HG02759 (cell line): ENCODE data around the gene CNN2.
A peak's percentile ranks its signal among the peaks of the same experiment; 100 is the strongest.

Experiments
- ATAC-seq: cut with Tn5 transposase; IDR thresholded peaks from one replicate; pipeline ENCODE4 v1.9.1; 2021; ENCODE audit warnings: mild to moderate bottlenecking, moderate library complexity; ENCODE audit not compliant: unreplicated experiment

Gene CNN2

DNA sequence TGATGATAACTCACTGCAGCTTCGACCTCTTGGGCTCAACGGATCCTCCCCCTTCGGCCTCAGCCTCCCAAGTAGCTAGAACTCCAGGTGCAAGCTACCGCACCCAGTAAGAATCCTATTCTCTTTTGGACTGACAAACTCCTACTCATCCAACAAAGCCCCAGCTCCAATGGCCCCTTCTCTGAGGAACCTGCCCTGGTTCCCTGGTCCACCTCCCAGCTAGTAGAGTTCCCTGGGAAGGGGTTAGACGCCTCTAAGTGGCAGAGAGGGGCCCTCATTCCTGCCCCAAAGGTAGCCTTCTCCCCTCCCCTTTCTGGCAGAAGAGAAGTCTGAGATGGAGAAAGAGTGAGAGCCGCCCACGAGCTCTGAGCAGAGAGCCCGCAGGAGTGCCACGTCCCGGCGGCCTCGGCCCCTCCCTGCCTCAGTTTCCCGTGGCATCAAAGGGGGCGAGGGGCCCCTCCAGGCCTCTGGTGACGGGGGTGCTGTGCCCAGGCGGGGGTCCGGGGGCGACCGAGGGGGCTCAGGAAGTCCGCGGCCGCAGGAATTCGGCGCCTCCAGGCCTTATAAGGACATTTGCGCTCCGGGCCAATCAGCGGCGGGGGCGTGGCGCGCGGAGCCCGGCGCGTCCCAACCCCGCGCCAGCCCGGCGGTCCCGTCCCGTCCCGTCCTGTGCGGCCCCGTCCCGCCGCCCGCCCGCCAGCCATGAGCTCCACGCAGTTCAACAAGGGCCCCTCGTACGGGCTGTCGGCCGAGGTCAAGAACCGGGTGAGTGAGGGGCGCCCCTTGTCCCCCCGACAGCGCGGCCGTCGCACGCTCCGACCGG, at the start of gene CNN2:
TSS of gene CNN2 (plus strand) at position 649 of the 823 bp plus-strand sequence. CDS start at position 703, 54 bp downstream.
- peak; percentile 66 for ATAC-seq

DNA sequence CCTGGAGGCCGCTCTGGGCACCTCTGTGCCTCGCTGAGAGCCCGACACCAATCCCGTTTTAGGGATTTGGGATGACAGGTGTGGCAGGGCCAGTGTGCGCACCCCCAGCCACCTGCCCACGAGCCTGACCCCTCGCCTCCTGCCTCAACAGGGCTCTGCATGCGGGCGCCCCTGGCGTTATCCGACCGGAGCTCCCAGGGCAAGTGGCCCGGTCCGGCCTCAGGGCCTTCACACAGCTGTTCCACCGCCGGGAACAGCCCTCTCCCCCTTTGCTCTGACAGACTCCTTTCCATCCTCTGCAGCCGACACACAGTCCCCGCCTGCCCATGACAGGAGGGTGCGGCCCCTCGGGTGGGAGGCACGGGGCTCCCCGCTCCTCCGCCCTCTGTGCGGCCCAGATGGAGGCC, 49.3 kb upstream of the CNN2 start:
- ATAC-seq, result no peak

DNA sequence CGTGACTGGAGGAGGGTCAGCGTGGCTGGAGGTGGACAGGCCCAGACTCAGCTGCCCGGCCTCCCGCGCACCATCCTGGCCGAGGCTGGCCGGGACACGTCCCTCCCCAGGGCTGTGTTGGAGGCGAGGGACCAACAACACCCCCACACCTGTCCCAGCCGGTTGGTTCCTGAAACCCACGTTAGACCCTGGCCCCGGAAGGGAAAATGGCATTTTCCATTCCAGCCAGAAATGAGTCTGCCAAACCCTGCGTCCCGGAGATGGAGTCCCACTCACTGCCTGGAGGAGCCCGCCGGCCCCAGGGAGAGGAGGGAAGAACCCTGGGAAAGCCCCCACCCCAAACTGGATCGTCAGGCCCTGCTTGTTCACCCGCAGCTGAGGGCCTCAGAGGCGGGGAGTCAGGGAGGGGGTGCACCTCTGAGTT, 47.1 kb upstream of the CNN2 start:
- ATAC-seq, result no peak

DNA sequence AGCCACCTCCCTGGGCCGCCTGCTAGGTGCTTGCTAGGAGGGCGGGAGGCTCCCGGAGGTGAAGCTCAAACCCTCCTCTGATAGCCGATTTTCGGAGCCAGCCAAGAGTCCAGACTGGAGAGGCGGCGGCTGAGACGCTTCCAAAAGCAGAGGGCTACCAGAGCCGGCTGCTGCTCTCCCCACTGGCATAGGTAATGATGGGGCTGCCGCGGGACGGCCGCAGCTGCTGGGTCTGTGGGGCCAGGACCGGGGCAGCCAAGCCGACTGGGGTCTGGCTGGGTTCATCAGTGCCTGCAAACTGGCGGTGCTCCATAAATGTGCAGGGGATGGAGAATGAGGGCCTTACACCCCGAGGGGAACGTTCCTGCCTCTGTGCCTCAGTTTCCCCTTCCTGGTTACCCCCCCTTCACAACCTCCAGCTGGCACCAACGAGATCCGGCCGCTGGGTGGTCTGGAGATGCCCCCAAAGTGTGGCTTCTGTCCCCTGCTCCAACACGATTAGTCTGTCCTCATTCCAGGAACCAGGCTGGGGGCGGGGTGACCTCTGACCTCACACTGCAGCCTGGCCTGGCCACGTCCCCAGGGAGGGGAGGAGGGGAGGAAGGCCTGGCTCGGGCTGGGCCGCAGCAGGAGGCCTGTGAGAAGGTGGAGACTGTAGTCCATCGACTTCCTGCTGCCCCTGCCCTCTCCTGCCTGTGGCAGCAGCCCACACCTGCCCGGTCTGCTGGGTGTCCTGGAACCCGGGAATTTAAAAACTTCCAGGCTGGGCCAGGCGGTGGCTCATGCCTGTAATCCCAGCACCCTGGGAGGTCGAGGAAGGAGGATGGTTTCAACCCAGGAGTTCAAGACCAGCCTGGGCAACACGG, 46.0 kb upstream of the CNN2 start:
- ATAC-seq, result no peak

DNA sequence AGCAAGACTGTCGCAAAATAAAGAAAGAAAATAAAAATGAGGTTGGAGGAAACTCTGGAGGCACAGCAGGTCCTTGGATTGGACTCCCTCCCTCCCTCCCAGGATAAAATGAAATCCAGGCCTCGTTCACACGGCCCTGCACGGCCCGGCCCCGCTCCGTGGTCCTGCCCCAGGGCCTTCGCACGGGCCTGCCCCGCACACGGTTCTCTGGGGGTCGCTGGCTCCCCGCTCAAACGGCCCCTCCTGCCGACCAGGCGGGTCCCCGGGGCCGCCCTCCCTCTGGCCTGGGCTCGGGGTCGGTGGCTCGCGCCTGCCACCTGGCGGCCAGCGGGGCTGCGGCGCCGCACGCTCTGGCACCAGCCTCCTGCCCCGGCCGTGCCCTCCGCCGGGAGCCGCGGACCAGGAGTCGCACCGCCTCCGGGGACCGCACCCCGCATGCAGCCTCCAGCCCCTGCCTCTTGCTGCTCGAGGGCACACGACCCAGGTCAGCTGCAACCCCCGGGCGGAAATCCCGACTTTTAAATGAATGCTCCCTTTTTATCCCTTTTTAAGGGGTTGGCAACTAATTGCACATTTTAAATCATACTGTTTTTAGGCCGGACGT, 43.7 kb upstream of the CNN2 start:
- ATAC-seq, result peak; percentile 70

DNA sequence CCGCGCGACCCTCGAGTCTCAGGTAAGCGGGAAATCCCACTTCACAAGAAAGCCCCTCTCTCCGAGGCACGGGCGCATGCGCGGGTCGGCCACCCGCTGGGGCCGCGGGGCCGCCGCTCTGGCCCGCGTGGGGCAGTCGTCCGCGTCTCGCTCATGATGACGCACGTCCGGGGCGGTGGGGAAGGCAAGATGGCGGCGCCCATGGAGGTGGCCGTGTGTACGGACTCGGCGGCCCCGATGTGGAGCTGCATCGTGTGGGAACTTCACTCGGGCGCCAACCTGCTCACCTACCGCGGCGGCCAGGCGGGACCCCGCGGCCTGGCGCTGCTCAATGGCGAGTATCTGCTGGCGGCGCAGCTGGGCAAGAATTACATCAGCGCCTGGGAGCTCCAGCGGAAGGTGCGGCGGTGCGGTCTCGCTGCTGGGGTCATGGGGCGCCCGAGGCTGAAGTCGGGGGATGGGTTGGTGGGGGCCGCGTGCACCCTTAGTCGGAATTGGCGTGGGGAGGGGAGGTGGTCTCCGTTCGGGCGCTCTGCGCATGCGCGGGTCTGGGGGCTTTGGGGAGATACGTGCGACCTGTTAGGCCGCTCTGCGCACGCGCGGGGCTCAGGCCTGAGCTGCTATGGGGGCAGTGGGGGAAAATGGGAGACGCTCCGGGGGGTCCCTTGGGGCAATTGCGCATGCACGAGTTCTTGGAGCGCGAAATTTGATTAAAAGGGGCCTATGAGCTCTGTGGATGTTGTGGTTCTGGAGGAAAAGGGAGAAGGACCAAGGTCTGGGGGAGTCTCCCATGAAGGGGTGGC, 42.0 kb upstream of the CNN2 start, which contains the start of gene WDR18:
TSS of gene WDR18 (plus strand) at position 181 of the 803 bp plus-strand sequence. CDS start at position 190, 9 bp downstream.
- peak; percentile 89 for ATAC-seq

DNA sequence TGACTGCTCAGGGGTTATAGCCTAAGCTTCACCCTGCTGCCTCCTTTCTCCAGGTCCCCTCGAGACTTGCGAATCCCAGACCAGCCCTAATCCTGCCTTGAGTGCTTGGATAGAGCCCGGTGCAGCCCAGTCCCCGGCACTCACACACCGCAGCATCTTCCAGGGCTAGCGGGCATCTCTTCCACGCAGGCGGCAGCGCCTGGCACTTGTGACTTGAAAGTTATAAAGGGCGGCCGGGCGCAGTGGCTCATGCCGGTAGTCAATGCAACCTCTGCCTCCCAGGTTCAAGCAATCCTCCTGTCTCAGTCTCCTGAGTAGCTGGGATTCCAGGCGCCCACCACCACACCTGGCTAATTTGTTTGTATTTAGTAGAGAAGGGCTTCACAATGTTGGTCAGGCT, 40.3 kb upstream of the CNN2 start:
- no peak for ATAC-seq

DNA sequence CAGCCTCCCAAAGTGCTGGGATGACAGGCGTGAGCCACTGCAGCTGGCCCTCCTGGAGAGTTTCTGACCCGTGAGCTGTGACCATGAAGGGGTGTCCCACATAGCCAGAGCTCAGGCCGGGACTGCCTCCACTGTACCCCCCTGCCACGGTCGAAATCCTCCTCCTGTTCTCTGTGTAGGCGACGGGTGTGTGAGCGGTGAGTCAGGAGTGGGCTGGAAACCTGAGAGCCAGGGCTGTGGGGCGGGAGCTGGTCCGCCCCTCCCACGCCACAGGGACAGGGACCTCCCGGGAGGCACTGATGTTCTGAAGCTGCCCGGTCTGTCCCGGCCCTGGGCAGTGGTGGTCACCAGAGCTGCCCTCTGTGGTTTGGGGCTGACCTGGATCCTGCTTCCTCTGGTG, 38.3 kb upstream of the CNN2 start:
- ATAC-seq, result no peak

DNA sequence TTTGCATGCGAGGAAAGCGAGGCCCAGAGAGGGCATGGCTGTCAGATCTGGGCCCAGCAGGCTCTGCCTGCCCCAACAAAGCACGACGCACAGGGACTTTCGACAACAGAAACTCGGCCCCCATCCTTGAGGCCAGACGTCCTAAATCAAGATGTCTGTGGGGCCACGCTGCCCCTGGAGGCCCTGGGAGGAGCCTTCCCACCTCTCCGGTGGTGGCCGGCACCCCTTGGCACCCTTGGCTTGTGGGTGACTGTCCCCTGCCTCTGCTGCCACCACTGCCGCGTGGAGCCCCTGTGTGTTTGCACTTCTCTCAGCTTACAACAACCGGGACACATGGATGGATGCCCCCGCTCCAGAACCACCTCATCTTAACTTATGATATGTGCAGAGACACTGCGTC, 37.9 kb upstream of the CNN2 start:
- ATAC-seq, result no peak

DNA sequence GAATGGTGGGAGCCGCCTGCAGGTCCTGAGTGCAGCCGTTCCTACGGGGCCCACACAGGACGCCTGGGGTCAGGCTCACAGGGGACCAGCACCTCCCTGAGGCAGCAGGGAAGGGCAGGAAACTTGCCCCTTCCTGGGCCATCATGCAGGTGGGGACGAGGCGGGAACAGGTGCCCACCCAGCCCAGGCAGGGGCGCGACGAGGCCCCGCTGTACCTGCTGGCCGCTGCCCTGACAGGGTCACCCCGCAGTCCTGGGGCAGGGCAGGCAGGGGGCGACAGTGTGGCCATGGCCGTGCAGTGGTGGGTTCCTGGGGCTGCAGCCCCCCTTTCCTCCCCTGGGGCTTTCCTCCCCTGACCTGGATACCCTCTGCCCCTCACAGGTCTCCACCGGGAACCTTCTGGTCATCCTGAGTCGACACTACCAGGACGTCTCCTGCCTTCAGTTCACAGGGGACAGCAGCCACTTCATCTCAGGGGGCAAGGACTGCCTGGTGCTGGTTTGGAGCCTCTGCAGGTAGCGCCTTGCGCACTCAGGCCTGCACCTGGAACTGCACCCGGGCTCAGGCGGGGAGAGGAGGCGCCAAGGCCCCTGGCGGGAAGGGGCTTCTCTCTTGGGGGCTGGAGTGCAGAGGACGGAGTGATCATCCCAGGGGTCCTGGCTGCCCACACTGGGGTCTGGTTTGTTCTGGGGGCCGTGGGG, 36.9 kb upstream of the CNN2 start:
- no peak for ATAC-seq

DNA sequence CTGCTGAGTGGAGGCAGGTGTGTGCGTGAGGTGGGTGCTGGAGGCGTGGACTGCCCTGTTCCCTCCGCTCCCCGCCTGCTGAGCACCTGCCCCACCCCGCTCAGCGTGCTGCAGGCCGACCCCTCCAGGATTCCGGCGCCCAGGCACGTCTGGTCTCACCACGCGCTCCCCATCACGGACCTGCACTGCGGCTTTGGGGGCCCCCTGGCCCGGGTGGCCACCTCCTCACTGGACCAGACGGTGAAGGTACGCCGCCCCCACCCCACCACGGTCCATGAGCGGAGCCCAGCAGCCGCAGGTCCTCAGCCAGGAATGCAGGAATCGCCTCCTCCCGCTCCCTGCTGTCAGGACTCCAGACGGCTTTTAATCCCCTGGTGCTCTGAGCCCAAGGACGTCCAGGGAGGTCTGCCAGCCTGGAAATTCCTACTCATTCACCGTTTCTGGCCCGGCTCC, 36.3 kb upstream of the CNN2 start:
- no peak for ATAC-seq

DNA sequence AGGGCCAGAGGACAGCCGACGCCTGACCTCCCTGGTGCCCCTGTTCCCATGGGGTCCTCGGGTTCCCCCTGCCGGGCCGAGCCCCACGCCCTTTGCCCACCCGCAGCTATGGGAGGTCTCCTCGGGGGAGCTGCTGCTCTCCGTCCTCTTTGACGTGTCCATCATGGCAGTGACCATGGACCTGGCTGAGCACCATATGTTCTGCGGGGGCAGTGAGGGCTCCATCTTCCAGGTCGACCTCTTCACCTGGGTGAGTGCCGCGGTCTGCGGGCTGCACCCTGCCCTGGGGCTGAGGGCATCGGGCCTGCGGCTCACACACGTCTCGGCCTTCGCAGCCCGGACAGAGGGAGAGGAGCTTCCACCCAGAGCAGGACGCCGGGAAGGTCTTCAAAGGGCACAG, 35.7 kb upstream of the CNN2 start:
- no peak for ATAC-seq

DNA sequence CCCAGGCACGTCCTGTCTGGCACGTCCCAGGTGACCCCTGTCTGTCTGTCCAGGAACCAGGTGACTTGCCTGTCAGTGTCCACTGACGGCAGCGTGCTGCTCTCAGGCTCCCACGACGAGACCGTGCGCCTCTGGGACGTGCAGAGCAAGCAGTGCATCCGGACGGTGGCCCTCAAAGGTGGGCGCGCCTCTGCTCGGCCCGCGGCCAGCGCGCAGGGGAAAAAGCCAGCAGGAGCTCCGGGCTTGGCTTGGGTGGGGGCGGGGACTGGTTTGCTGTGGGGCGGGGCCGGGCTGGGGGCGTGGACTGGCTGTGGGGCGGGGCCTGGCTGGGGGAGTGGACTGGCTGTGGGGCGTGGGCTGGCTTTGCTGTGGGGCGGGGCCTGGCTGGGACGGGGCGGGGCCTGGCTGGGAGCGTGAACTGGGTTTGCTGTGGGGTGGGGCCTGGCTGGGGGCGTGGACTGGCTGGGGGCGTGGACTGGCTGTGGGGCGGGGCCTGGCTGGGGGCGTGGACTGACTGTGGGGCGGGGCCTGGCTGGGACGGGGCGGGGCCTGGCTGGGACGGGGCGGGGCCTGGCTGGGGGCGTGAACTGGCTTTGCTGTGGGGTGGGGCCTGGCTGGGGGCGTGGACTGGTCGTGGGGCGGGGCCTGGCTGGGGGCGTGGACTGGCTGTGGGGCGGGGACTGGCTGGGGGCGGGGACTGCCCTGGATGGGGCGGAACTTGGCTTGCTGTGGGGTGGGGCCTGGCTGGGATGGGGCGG, 35.1 kb upstream of the CNN2 start:
- ATAC-seq, result no peak

DNA sequence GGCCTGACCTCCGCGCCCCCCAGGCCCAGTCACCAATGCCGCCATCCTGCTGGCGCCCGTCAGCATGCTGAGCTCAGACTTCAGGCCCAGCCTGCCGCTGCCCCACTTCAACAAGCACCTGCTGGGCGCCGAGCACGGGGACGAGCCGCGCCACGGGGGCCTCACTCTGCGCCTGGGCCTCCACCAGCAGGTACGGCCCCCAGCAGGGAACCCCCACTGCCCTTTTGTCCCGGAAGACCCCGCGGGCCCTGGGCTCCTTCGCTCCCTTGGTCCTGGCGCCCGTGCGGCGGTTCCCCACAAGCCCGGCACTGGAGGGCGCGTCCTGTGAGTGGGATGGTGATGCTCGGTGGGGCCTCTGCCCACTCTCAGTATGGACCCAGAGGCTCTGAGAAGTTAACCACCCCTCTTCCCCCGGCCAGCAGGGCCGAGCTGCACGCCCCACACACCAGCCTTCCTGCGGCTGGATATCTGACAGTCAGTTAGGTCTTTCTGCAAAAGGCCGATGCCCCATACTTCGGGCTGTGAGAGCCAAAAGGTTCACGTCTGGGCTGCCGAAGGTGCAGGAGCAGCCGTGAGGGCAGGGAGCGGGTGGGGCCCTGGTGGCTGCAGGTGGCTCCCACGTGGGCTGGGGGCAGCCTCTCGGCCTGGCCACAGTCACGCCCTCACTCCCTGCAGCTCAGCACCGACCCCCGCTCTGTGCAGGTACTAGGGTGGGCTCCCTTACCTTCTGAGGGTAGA, 34.3 kb upstream of the CNN2 start:
- ATAC-seq, result no peak

DNA sequence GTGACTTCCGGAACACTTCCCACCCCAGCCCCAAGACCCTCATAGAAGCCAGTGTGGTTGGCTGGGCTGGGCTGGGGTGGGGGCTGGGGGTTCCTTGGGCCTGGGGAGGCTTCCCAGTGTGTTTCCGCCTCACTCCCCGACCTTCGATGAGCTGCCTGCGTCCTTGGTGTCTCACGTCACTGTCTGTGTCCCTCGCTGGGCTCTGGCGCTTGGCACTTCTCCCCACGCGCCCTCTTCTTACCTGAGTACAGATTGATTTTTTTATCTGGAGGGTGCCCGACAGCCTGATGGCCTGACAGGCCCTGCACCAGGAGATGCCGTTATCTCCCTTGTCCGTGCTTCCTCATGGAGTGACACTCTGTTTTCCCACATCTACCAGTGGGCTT, 33.7 kb upstream of the CNN2 start:
- ATAC-seq, result no peak

DNA sequence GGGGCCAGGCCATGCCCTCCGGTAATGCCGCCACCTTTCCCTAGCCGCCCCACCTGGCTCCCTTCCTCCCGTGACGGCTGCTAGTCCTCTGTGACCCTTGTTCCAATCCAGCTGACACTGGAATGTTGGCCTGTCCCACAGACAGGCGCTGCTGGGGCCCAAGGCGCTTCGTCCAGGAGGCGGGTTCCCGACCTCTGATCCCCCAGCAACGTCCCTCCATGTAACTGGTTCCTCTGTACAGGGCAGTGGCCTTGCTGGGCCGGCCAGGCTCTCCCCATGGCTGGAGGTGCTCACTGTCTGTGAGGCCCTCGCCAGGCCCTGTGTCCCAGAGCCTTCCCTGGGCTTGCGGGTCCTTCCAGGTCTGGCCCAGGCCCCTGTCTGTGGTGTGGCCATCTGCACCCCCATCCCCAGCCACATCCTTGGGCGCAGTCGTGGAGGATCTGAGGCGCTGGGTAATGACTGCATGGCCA, 33.0 kb upstream of the CNN2 start:
- ATAC-seq, result no peak

DNA sequence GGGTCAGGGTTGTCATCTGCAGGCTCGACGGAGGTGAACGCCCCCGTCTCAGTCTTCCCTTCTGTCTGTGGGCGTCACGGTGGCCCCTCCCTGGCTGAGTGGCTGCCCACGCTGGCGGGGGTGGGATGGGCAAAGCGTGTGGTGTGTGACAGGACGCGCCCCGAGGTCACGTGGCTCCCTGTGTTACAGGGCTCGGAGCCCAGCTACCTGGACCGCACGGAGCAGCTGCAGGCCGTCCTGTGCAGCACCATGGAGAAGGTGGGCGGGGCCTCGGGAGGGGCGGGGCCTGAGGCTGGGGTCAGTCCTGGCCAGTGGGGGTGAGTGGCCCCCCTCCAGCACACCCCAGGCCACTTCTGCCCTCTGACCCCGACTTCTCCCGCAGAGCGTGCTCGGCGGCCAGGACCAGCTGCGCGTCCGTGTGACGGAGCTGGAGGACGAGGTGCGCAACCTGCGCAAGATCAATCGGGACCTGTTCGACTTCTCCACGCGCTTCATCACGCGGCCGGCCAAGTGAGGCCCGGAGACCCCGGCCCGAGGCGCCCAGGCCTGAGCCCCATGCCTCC, 32.5 kb upstream of the CNN2 start:
- ATAC-seq, result no peak

DNA sequence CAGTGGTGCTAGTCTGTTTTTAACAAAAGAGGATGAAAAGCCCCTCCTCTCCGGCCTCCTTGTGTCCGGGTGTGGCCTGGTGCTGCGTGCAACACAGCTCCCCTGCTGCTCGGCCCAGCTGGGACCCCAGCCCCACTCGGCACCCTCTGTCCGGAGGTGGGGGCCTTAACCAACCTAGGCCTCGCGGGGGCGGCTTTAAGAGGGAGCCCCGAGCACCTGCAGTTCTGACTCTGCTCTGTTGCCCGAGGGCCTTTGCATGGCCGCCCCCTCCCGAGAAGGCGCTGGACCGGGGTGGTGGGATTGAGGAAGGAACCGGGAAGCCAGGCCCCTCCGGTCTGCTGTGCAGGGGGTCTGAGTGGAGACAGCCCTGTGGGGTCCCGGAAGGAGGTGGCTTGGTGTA, 31.9 kb upstream of the CNN2 start:
- ATAC-seq, result no peak
